Activated CD8-positive, alpha-beta memory T cell treated with anti-CD3 and anti-CD28 coated beads, Interleukin-2, amount 50 U/mL, for 1 hour (primary cell): ENCODE results near the gene UGT2B28.
"Not testable (repeated sequence)": the region's sequence is repeated elsewhere in the genome, so short reads cannot be mapped to it uniquely, and the experiment has no call there.

ENCODE experiments used
- DNase-seq: peaks from one replicate; pipeline ENCODE4 v3.0.0-alpha.2; 2020; ENCODE audit errors: extremely low read depth

UGT2B28 gene

DNA sequence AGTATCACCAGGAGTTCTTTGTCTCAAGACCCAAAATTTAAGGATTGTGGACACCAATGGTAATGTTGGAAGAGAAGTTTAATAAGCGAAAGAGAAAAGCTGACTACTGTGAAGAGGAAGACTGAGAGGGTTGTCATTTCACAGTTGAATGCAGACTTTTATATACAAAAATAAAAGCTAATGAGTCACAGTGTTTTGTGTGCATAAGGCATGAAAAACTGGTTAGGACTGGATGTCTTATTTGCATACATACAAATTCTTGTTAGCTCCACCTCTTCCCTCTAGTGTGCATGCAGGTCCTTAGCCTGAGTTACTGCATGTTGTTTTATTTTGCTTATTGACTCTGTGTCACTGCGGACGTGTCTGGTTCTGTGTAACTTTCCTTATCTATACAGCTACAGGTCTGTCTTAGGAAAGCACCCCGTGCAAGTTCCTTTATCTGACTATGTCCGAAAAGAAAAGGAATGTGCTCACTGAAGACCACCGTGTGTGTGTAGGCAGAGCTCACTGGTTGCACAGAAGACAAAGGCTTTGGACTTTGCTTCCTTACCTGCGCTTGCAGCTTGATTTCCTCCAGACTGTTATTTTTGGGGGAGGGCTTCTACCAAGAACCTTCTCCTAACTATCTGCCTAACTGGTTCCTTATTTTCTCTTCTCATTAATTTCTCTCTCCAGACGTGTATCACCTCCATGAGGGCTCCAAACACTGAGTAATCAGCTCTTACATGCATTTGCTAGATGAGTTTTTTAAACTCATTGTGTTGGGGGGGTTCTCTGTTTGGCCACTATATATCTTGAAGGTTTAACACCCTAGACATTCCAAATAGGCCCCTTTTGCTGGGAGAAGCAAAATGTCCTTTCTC lies 63.5 kb downstream of the UGT2B28 start:
- not testable (repeated sequence) for DNase-seq
